Liver (tissue), 3 donors: Measurements from ENCODE around the gene GALNT17.

ENCODE experiments used
- FOXA1 ChIP-seq: IDR thresholded peaks from 2 replicates; pipeline ENCODE4 v1.6.1; 2016; ENCODE audit warnings: antibody characterized with exemption
- RAD21 ChIP-seq, 2 donors: IDR thresholded peaks; 2 replicates each; pipeline ENCODE4 v1.6.1; 2016; ENCODE audit warnings: antibody characterized with exemption in 2 of 2, mild to moderate bottlenecking in 2 of 2
- RXRA ChIP-seq, 2 donors: IDR thresholded peaks; 2 replicates each; pipeline ENCODE4 v1.6.1; 2017 to 2018; ENCODE audit warnings: antibody characterized with exemption in 2 of 2, mild to moderate bottlenecking in 1 of 2
- SP1 ChIP-seq: IDR thresholded peaks from 2 replicates; pipeline ENCODE4 v1.6.1; 2018; ENCODE audit warnings: antibody characterized with exemption, mild to moderate bottlenecking
- YY1 ChIP-seq: IDR thresholded peaks from 2 replicates; pipeline ENCODE4 v1.6.1; 2016; ENCODE audit warnings: antibody characterized with exemption, mild to moderate bottlenecking
- TF ChIP-seq, protein P1 (sequence below): fragments of 150-350 bp; IDR thresholded peaks from 2 replicates; pipeline ENCODE4 v1.5.1; 2017; ENCODE audit warnings: improper control_type of control experiment, low read depth, low read length; ENCODE audit not compliant: missing input control
- TF ChIP-seq, protein P2 (sequence below): IDR thresholded peaks from 2 replicates; pipeline ENCODE4 v1.6.1; 2016; ENCODE audit warnings: antibody characterized with exemption
- donor health status: healthy.
- donor health status: healthy.

DNA sequence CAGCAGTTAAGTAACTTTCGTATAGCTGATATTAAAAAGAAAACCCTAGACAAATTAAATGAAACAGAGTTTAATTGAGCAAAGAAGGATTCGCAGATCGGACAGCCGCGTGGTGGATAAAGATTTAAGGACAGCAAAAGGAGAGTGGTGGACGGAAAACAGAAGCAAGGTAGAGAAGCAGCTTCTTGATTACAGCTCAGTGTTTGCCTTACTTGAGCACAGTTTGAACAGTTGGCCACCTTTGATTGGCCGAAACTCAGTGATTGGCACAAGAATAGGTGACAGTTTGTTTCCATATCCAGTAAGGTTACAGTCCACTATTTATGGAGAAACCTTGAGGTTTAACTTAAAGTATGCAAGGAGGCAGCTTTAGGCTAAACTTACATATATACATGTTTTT is 231.7 kb downstream of the GALNT17 start:
- TF ChIP-seq RXRA (IDR thresholded peaks at IDR 0.05) (no peak), YY1 (no peak), RAD21 (IDR thresholded peaks at IDR 0.05) (no peak), FOXA1 (no peak), SP1 (no peak)
- TF ChIP-seq, protein P1, sequence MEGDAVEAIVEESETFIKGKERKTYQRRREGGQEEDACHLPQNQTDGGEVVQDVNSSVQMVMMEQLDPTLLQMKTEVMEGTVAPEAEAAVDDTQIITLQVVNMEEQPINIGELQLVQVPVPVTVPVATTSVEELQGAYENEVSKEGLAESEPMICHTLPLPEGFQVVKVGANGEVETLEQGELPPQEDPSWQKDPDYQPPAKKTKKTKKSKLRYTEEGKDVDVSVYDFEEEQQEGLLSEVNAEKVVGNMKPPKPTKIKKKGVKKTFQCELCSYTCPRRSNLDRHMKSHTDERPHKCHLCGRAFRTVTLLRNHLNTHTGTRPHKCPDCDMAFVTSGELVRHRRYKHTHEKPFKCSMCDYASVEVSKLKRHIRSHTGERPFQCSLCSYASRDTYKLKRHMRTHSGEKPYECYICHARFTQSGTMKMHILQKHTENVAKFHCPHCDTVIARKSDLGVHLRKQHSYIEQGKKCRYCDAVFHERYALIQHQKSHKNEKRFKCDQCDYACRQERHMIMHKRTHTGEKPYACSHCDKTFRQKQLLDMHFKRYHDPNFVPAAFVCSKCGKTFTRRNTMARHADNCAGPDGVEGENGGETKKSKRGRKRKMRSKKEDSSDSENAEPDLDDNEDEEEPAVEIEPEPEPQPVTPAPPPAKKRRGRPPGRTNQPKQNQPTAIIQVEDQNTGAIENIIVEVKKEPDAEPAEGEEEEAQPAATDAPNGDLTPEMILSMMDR, result no peak
- TF ChIP-seq, protein P2, sequence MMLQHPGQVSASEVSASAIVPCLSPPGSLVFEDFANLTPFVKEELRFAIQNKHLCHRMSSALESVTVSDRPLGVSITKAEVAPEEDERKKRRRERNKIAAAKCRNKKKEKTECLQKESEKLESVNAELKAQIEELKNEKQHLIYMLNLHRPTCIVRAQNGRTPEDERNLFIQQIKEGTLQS, result no peak
